ENCODE measurements around the gene CALML4. TPM values are rescaled to one million over a fixed set of nuclear protein-coding genes. Genes with fewer than 3 reads are reported as not detected.

Gene CALML4
- total and polyA plus RNA-seq, 4 donors: 3.6 to 8.0 (median 6.5) TPM

GRCh38 chr15:68150187-68150586 is 54.9 kb downstream of the CALML4 start:
- H3K9me3 ChIP-seq (ENCODE audit: control insufficient read depth in 4 of 4, low read length in 3 of 4): no peaks in the 10 kb centered on the region
- peaks cover 2 to 23% (median 4%) of the 10 kb centered on the region in 4 donors for H3K36me3 ChIP-seq (ENCODE audit: control insufficient read depth in 4 of 4, insufficient read depth in 3 of 4, low read depth in 1 of 4, low read length in 3 of 4)
- H3K9ac ChIP-seq (ENCODE audit: low read depth in 1 of 2, low read length in 2 of 2): no peak overlapping the region
- no peak overlapping the region for H3K4me3 ChIP-seq (ENCODE audit: low read depth in 1 of 3, low read length in 3 of 3)
- 81% methylated on average over 1 of the region's 1 CpG for WGBS
- no peak for TF ChIP-seq RAD21 (IDR thresholded peaks at IDR 0.05)
- no peak for TF ChIP-seq YY1 (IDR thresholded peaks at IDR 0.05)
- TF ChIP-seq, protein P1, sequence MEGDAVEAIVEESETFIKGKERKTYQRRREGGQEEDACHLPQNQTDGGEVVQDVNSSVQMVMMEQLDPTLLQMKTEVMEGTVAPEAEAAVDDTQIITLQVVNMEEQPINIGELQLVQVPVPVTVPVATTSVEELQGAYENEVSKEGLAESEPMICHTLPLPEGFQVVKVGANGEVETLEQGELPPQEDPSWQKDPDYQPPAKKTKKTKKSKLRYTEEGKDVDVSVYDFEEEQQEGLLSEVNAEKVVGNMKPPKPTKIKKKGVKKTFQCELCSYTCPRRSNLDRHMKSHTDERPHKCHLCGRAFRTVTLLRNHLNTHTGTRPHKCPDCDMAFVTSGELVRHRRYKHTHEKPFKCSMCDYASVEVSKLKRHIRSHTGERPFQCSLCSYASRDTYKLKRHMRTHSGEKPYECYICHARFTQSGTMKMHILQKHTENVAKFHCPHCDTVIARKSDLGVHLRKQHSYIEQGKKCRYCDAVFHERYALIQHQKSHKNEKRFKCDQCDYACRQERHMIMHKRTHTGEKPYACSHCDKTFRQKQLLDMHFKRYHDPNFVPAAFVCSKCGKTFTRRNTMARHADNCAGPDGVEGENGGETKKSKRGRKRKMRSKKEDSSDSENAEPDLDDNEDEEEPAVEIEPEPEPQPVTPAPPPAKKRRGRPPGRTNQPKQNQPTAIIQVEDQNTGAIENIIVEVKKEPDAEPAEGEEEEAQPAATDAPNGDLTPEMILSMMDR (IDR thresholded peaks at IDR 0.05; ENCODE audit: low read depth, low read length, missing input control): no peak
- H3K27me3 ChIP-seq (ENCODE audit: control insufficient read depth in 4 of 4, insufficient read depth in 4 of 4, low read length in 3 of 4): no peaks in the 10 kb centered on the region
- no peak for DNase-seq (ENCODE audit: low spot score)
- no peak overlapping the region for H3K27ac ChIP-seq (ENCODE audit: low read depth in 1 of 2, low read length in 2 of 2)
- H3K4me1 ChIP-seq (ENCODE audit: control insufficient read depth in 4 of 4, insufficient read depth in 4 of 4, low read length in 3 of 4): peaks cover 0 to 4% (median 0%) of the 10 kb centered on the region in 4 donors

DNA sequence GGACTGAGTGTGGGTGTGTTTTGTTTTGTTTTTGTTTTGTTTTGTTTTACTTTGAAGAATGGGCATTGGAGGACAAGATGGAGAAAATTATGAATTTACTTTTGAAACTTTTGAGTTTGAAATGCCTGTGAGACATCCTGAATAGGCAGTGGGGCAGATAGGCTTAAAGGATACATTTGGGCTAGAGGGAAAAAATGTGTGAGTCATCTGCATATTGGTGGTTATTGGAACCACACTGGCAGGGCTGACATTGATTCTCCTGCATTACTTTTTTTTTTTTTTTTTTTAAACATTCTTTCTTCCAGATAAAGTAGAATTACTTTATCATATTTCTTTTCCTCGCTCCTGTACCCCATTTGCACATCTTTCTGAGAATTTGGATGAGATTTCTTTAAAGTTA is 56.1 kb downstream of the CALML4 start:
- no peak for DNase-seq (ENCODE audit: low spot score)
- H3K36me3 ChIP-seq (ENCODE audit: control insufficient read depth in 4 of 4, insufficient read depth in 3 of 4, low read depth in 1 of 4, low read length in 3 of 4): peaks cover 2 to 19% (median 4%) of the 10 kb centered on the region in 4 donors
- no peak overlapping the region for H3K9ac ChIP-seq (ENCODE audit: low read depth in 1 of 2, low read length in 2 of 2)
- no peak overlapping the region for H3K27ac ChIP-seq (ENCODE audit: low read depth in 1 of 2, low read length in 2 of 2)
- H3K4me3 ChIP-seq (ENCODE audit: low read depth in 1 of 3, low read length in 3 of 3): no peak overlapping the region
- no peaks in the 10 kb centered on the region for H3K9me3 ChIP-seq (ENCODE audit: control insufficient read depth in 4 of 4, low read length in 3 of 4)
- WGBS: 97% methylated on average over 1 of the region's 1 CpG
- TF ChIP-seq FOXA1 (IDR thresholded peaks at IDR 0.05) (no peak), RXRA (IDR thresholded peaks at IDR 0.05) (no peak), EGR1 (IDR thresholded peaks at IDR 0.05; ENCODE audit: low read depth in 2 of 2) (no peak), ATF3 (IDR thresholded peaks at IDR 0.05) (no peak), TAF1 (conservative IDR thresholded peaks at IDR 0.05) (no peak), SP1 (IDR thresholded peaks at IDR 0.05) (no peak)
- peaks cover 0 to 2% (median 0%) of the 10 kb centered on the region in 4 donors for H3K4me1 ChIP-seq (ENCODE audit: control insufficient read depth in 4 of 4, insufficient read depth in 4 of 4, low read length in 3 of 4)
- no peaks in the 10 kb centered on the region for H3K27me3 ChIP-seq (ENCODE audit: control insufficient read depth in 4 of 4, insufficient read depth in 4 of 4, low read length in 3 of 4)

DNA sequence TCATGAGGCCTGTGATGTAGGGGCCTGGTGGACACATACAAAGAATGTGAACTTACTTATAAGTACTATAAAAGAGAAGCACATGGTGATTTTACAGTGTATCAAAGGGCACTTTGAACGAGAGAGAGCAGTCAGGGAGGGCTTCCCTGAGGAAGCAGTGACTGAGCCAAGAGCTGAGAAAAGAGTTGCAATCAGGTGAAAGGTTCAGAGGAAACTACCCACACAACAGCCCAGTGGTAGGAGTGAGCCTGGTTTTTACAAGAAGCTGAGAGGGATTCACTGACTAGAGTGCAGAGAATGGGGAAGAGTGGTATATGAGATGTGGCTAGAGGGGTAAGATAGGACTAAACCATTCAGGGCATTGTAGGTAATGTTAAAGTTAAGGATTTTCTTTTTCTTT is 57.1 kb downstream of the CALML4 start:
- no peak overlapping the region for H3K9ac ChIP-seq (ENCODE audit: low read depth in 1 of 2, low read length in 2 of 2)
- DNase-seq (ENCODE audit: low spot score): no peak
- no peaks in the 10 kb centered on the region for H3K27me3 ChIP-seq (ENCODE audit: control insufficient read depth in 4 of 4, insufficient read depth in 4 of 4, low read length in 3 of 4)
- H3K27ac ChIP-seq (ENCODE audit: low read depth in 1 of 2, low read length in 2 of 2): no peak overlapping the region
- H3K4me3 ChIP-seq (ENCODE audit: low read depth in 1 of 3, low read length in 3 of 3): no peak overlapping the region
- H3K9me3 ChIP-seq (ENCODE audit: control insufficient read depth in 4 of 4, low read length in 3 of 4): no peaks in the 10 kb centered on the region
- peaks cover 2 to 15% (median 4%) of the 10 kb centered on the region in 4 donors for H3K36me3 ChIP-seq (ENCODE audit: control insufficient read depth in 4 of 4, insufficient read depth in 3 of 4, low read depth in 1 of 4, low read length in 3 of 4)
- 76% methylated on average over 1 of the region's 1 CpG for WGBS
- no peaks in the 10 kb centered on the region for H3K4me1 ChIP-seq (ENCODE audit: control insufficient read depth in 4 of 4, insufficient read depth in 4 of 4, low read length in 3 of 4)
- TF ChIP-seq EGR1 (IDR thresholded peaks at IDR 0.05; ENCODE audit: low read depth in 2 of 2) (no peak), JUND (IDR thresholded peaks at IDR 0.05) (no peak), YY1 (IDR thresholded peaks at IDR 0.05) (no peak), GABPA (IDR thresholded peaks at IDR 0.05 in 1 of 2, conservative IDR thresholded peaks at IDR 0.05 in 1 of 2) (no peak), NR2F2 (IDR thresholded peaks at IDR 0.05) (no peak), REST (IDR thresholded peaks at IDR 0.05) (no peak), HNF4G (IDR thresholded peaks at IDR 0.05) (no peak), ATF3 (IDR thresholded peaks at IDR 0.05) (no peak), FOXA2 (IDR thresholded peaks at IDR 0.05) (no peak), FOXA1 (IDR thresholded peaks at IDR 0.05) (no peak), HNF4A (conservative IDR thresholded peaks at IDR 0.05) (no peak), RXRA (IDR thresholded peaks at IDR 0.05) (no peak), MAX (IDR thresholded peaks at IDR 0.05) (no peak), SP1 (IDR thresholded peaks at IDR 0.05) (no peak), RAD21 (IDR thresholded peaks at IDR 0.05) (no peak)
- TF ChIP-seq, protein P2, sequence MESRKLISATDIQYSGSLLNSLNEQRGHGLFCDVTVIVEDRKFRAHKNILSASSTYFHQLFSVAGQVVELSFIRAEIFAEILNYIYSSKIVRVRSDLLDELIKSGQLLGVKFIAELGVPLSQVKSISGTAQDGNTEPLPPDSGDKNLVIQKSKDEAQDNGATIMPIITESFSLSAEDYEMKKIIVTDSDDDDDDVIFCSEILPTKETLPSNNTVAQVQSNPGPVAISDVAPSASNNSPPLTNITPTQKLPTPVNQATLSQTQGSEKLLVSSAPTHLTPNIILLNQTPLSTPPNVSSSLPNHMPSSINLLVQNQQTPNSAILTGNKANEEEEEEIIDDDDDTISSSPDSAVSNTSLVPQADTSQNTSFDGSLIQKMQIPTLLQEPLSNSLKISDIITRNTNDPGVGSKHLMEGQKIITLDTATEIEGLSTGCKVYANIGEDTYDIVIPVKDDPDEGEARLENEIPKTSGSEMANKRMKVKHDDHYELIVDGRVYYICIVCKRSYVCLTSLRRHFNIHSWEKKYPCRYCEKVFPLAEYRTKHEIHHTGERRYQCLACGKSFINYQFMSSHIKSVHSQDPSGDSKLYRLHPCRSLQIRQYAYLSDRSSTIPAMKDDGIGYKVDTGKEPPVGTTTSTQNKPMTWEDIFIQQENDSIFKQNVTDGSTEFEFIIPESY (IDR thresholded peaks at IDR 0.05): no peak
- TF ChIP-seq, protein P1 (IDR thresholded peaks at IDR 0.05; ENCODE audit: low read depth, low read length, missing input control): no peak

All from liver (tissue), 9 donors.